ENCODE data around the gene GATA3.

Gene GATA3

DNA sequence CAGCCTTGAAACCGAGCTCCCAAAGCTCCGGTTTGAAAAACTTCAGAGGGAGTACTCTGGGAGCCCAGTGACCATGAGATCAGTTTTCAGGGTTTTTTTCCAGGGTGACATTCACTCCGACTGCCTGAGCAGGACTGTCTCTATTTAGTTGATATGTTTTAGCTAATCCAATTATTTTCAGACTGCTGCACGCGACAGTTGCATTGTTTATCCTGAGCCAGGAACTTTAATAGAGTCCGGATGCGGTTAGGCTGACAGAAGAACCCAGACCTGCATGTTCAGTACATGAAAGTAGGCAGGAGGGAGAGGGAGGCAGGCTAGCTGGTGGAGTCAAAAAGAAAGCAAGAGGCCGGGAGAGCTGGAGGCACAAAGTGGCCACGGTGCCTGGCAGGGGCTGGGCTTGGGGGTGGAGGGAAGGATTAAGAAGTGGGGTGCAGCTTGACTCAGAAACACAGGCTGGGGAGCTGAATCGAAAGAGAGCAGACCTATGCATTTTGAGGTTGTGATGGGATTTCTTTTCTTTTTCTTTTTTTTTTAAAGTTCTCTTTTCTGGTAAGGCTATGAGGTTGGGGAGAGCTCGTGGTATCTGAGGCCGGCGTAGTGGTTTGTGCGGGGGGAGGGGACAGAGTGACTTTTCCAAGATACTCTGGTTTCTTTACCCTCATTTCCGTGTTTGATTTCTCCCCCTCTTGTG is 5.7 kb downstream of the GATA3 start:
- DNase-seq: peak; percentile 71
- Histone ChIP-seq H3K4me3 (ENCODE audit: low read length) (peak overlapping the region; percentile 47), H3K9me2 (replicated peaks; ENCODE audit: insufficient read depth, low read length) (no peaks in the 10 kb centered on the region), H3K9ac (ENCODE audit: low read length) (peak overlapping the region; percentile 28; the same call in 1 of the 2 replicates), H4K20me1 (ENCODE audit: insufficient read depth, low read length) (no peaks in the 10 kb centered on the region), H3K36me3 (replicated peaks; ENCODE audit: insufficient read depth, low read length) (no peaks in the 10 kb centered on the region), H2AFZ (ENCODE audit: low read length) (peak overlapping the region; percentile 71), H3K4me2 (ENCODE audit: low read depth, low read length) (peak overlapping the region; percentile 61), H3K4me1 (ENCODE audit: low read length) (no peaks in the 10 kb centered on the region), H3K27me3 (replicated peaks; ENCODE audit: insufficient read depth, low read length) (no peaks in the 10 kb centered on the region), H3K27ac (ENCODE audit: low read length) (peak overlapping the region; percentile 43; the same call in 1 of the 2 replicates), H3K9me3 (replicated peaks; ENCODE audit: insufficient read depth, low read length) (no peaks in the 10 kb centered on the region), H3K79me2 (ENCODE audit: low read length) (no peaks in the 10 kb centered on the region), H3F3A (ENCODE audit: insufficient read depth, low read length) (no peaks in the 10 kb centered on the region)
- no peak for TF ChIP-seq EZH2 (optimal IDR thresholded peaks at IDR 0.05; ENCODE audit: low read depth, low read length)

DNA sequence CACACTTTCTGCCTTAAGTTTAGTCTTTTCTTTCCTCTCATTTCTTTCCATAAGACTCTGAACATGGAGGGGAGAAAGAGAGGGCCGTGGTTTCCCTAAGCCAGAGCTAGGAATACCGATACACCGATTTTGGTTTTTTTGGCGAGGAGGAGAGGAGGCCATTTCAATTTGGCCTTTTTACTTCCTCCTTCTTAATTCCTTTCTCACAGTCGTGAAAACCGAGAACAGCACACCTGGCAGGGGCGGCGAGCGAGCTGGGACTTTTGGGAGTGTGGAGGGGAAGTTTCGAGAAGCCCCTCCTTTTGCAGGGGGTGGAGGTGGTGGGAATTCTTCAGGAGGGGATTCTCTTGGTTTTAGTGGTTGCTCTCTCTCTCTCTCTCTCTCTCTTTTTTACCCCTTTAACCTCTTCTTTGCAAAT is 6.2 kb downstream of the GATA3 start:
- H3K27me3 ChIP-seq (replicated peaks; ENCODE audit: insufficient read depth, low read length): no peaks in the 10 kb centered on the region
- TF ChIP-seq EZH2 (optimal IDR thresholded peaks at IDR 0.05; ENCODE audit: low read depth, low read length): no peak
- TF ChIP-seq EZH2phosphoT487 (IDR thresholded peaks at IDR 0.05; ENCODE audit: low read length): no peak
- TF ChIP-seq, protein P1, sequence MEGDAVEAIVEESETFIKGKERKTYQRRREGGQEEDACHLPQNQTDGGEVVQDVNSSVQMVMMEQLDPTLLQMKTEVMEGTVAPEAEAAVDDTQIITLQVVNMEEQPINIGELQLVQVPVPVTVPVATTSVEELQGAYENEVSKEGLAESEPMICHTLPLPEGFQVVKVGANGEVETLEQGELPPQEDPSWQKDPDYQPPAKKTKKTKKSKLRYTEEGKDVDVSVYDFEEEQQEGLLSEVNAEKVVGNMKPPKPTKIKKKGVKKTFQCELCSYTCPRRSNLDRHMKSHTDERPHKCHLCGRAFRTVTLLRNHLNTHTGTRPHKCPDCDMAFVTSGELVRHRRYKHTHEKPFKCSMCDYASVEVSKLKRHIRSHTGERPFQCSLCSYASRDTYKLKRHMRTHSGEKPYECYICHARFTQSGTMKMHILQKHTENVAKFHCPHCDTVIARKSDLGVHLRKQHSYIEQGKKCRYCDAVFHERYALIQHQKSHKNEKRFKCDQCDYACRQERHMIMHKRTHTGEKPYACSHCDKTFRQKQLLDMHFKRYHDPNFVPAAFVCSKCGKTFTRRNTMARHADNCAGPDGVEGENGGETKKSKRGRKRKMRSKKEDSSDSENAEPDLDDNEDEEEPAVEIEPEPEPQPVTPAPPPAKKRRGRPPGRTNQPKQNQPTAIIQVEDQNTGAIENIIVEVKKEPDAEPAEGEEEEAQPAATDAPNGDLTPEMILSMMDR (IDR thresholded peaks at IDR 0.05; ENCODE audit: low read length): no peak
- peak overlapping the region; percentile 47 for H3K4me3 ChIP-seq (ENCODE audit: low read length)
- no peaks in the 10 kb centered on the region for H3K36me3 ChIP-seq (replicated peaks; ENCODE audit: insufficient read depth, low read length)
- H3K9me3 ChIP-seq (replicated peaks; ENCODE audit: insufficient read depth, low read length): no peaks in the 10 kb centered on the region
- H3K79me2 ChIP-seq (ENCODE audit: low read length): no peaks in the 10 kb centered on the region
- no peaks in the 10 kb centered on the region for H3K4me1 ChIP-seq (ENCODE audit: low read length)
- peak overlapping the region; percentile 43; the same call in 1 of the 2 replicates for H3K27ac ChIP-seq (ENCODE audit: low read length)
- DNase-seq: no peak
- H3K4me2 ChIP-seq (ENCODE audit: low read depth, low read length): peak overlapping the region; percentile 61
- H3K9me2 ChIP-seq (replicated peaks; ENCODE audit: insufficient read depth, low read length): no peaks in the 10 kb centered on the region
- H3K9ac ChIP-seq (ENCODE audit: low read length): peak overlapping the region; percentile 28; the same call in 1 of the 2 replicates
- no peaks in the 10 kb centered on the region for H4K20me1 ChIP-seq (ENCODE audit: insufficient read depth, low read length)
- no peaks in the 10 kb centered on the region for H3F3A ChIP-seq (ENCODE audit: insufficient read depth, low read length)
- H2AFZ ChIP-seq (ENCODE audit: low read length): peak overlapping the region; percentile 71

DNA sequence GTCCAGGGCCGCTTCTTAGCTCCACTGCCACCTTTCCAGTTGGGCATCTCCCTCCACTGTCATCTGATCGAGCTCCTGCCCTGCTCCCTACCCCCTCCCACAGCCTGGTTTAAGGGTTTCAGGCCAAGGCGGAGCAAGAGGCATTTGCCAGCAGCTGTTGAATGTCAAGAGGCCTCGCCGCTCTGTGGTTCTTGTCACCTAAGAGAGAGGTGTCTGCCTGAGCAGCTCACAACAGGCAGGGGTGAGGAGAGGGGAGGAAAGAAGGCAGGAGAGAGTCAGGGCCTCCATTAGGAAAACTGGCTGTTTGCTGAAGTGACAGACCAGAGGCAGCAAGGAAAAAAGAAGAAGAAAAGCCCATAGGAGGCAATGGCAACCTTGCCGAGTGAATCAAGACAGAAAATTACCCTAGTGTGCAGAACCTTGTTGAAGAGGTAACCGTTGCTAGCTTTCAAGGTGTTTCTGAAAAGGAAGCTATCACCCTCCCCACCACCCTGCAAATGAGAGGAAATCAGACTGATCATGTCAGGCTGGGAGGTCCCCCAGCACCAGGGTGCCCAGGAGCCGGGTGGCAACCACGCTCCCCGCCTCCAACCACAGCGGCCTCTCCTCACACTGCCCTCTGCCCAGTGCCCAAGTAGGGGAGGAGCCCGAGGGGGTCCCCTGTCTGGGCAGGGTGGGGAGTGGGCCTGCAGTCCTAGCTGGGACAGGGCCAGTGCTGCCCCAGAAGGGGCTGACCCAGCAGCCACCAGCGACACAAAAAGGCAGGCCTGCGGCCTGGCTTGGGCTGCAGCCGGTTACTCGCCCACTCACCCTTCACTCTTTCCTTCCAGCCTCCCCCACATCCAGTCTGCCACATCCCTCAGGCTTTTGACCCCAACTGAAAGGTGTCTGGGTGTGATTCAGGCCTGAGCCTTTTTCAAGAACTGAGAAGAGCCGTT is 7.1 kb downstream of the GATA3 start:
- H3K36me3 ChIP-seq (replicated peaks; ENCODE audit: insufficient read depth, low read length): no peaks in the 10 kb centered on the region
- no peak overlapping the region for H3K4me2 ChIP-seq (ENCODE audit: low read depth, low read length)
- H3K79me2 ChIP-seq (ENCODE audit: low read length): no peaks in the 10 kb centered on the region
- no peak overlapping the region for H3K9ac ChIP-seq (ENCODE audit: low read length)
- H3K4me1 ChIP-seq (ENCODE audit: low read length): no peaks in the 10 kb centered on the region
- no peak overlapping the region for H3K4me3 ChIP-seq (ENCODE audit: low read length)
- no peaks in the 10 kb centered on the region for H3F3A ChIP-seq (ENCODE audit: insufficient read depth, low read length)
- no peak for DNase-seq
- TF ChIP-seq EZH2 (optimal IDR thresholded peaks at IDR 0.05; ENCODE audit: low read depth, low read length) (no peak), EZH2phosphoT487 (IDR thresholded peaks at IDR 0.05; ENCODE audit: low read length) (no peak)
- TF ChIP-seq, protein P1 (IDR thresholded peaks at IDR 0.05; ENCODE audit: low read length): no peak
- no peaks in the 10 kb centered on the region for H3K27me3 ChIP-seq (replicated peaks; ENCODE audit: insufficient read depth, low read length)
- H3K9me3 ChIP-seq (replicated peaks; ENCODE audit: insufficient read depth, low read length): no peaks in the 10 kb centered on the region
- no peak overlapping the region for H2AFZ ChIP-seq (ENCODE audit: low read length)
- no peak overlapping the region for H3K27ac ChIP-seq (ENCODE audit: low read length)
- no peaks in the 10 kb centered on the region for H4K20me1 ChIP-seq (ENCODE audit: insufficient read depth, low read length)
- no peaks in the 10 kb centered on the region for H3K9me2 ChIP-seq (replicated peaks; ENCODE audit: insufficient read depth, low read length)

All from MM.1S (cell line).